GM19372 (cell line): Measurements from ENCODE around the gene ZNF488.

Experiments
- ATAC-seq: cut with Tn5 transposase; IDR thresholded peaks from one replicate; pipeline ENCODE4 v1.9.1; 2021; ENCODE audit warnings: mild to moderate bottlenecking, low read depth, moderate library complexity; ENCODE audit not compliant: unreplicated experiment

The ZNF488 gene

DNA sequence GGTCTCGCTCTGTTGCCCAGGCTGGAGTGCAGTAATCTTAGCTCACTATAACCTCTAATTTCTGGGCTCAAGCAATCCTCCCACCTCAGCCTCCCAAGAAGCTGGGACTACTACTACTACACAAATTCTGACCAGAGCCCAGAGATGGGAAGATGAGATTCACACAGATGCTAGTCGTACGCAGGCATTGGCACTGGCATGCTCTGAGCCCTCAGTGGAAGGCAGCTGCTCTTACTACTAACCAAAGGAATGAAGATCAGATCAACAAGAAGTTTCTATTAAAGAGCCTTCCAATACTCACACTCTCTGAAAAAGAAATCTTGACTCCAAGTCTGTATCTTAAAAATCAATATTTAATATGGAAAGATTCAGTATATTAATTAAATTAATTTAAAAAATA, 51.1 kb downstream of the ZNF488 start:
- no peak for ATAC-seq

- ATAC-seq = no peak
Observed at GRCh38 chr10:47332371-47332770, 51.7 kb downstream of the ZNF488 start.

- no peak for ATAC-seq
Observed at GRCh38 chr10:47331954-47332353, 52.1 kb downstream of the ZNF488 start.

- ATAC-seq = no peak
Observed at GRCh38 chr10:47331491-47331890, 52.6 kb downstream of the ZNF488 start.

- no peak for ATAC-seq
Observed at GRCh38 chr10:47330804-47331203, 53.3 kb downstream of the ZNF488 start.

GRCh38 chr10:47330366-47330765, 53.7 kb downstream of the ZNF488 start:
- no peak for ATAC-seq

DNA sequence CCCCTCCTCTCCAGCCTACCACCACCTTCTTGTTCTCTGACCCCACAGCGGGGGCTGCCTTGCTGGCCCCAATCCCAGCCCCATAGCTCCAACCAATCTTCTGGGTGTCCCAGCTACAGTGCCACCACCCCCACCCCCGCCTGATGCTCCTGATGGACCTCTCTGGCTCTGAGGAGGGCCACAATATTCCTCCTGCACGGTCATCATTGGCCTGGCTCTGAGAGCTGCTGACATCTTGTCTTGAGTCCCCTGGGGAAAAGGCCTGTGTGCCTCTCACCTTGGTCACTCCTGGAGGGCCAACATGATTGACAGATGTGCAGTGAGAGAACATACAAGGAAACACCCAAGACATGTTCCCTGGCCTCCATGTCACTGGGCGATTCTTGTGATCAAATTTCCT, 54.2 kb downstream of the ZNF488 start:
- no peak for ATAC-seq

DNA sequence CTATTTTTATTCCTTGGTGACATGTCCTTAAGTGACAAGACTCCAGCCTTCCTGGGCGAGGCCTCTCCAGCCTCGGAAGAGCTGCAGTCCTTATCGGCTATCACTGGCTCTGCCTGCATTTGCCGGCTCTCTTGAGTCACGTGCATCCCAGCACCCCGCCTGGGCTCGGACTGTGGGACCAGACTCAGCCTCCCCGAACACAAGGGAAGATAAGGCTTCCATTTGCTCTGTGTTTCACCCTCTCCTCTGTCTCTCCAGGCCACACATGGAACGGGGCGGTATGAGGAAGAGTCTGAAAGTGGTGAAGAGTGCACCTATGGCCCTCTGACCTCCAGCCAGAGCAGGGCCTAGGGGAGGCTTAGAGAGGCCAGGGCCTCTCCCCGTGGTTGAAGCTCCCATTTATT, 57.2 kb downstream of the ZNF488 start:
- no peak for ATAC-seq

- ATAC-seq = no peak
Observed at GRCh38 chr10:47326306-47326926, 57.7 kb downstream of the ZNF488 start.

GRCh38 chr10:47325303-47326291, 58.5 kb downstream of the ZNF488 start:
- ATAC-seq = no peak

DNA sequence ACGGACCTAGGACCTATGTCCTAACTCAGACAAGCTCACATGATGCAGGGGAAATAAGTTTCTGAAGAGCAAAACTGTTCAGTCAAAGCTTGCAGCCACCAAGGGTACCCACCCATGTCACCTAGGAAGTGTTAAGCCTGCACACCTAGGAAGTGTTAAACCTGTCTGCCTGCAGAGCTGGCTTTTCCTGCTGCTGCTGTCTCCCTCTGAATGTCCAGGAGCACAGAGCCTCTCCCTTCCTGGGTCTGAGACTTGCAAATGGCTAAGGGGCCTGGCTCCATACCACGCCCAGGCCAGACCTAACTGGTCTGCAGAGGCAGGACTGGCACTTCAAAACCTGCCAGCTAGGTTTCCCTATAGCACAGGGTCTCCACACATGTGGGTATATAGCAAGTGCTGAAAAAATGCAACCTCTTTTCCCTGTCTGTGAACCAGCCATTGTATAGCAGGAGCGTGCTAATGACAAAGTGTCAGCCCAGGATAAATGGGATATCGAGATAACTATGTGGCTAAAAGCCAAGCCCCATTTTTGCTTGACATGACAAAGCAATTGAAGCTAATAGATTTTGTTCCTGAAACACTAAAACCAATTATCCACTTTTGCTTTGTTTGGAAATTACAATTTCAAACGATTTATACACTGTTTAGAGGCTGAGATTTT, 60.3 kb downstream of the ZNF488 start:
- ATAC-seq = no peak

DNA sequence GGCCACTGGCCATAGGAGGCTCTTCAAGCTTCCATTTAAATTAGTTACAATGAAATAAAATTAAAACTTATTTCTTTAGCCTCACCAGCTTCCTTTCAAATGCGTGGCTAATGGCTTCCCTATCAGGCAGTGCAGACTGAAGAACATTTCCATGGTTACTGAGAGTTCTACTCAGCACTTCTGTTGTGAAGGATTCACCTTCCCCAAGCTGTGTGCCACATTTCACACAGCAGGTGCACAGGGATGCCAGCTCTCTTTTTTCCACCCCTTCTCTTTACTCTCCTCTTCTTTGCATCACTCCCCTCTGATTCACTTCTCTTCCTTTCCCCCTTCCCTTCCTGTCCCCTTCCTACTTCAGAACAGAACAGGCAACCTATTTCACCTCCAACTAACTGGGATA, 61.0 kb downstream of the ZNF488 start:
- ATAC-seq = no peak

DNA sequence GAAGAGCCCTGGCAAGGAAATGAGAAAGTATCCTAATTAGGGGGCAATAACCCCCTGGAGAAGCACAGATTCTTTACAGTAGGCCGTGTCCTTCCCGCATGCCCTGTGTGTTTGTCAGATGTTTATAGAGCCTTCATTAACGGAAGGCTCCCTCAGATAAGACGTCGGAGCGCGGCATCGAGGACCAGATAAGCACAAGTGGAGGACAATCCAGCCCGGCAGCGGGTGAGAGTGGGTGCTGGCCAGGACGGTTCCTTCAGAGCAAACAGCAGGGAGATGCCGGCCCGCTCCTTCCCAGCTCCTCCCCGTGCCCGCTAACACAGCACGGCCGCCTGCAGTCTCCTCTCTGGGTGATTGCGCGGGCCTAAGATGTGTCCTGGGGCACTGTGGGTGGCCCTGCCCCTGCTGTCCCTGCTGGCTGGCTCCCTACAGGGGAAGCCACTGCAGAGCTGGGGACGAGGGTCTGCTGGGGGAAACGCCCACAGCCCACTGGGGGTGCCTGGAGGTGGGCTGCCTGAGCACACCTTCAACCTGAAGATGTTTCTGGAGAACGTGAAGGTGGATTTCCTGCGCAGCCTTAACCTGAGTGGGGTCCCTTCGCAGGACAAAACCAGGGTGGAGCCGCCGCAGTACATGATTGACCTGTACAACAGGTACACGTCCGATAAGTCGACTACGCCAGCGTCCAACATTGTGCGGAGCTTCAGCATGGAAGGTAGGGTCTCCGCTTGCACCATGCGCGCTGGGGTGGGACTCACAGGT, 61.6 kb downstream of the ZNF488 start, which contains the start of gene GDF2:
GDF2 (plus strand) TSS at position 155 of the 762 bp plus-strand sequence; CDS start at position 370, 215 bp downstream.
- no peak for ATAC-seq

DNA sequence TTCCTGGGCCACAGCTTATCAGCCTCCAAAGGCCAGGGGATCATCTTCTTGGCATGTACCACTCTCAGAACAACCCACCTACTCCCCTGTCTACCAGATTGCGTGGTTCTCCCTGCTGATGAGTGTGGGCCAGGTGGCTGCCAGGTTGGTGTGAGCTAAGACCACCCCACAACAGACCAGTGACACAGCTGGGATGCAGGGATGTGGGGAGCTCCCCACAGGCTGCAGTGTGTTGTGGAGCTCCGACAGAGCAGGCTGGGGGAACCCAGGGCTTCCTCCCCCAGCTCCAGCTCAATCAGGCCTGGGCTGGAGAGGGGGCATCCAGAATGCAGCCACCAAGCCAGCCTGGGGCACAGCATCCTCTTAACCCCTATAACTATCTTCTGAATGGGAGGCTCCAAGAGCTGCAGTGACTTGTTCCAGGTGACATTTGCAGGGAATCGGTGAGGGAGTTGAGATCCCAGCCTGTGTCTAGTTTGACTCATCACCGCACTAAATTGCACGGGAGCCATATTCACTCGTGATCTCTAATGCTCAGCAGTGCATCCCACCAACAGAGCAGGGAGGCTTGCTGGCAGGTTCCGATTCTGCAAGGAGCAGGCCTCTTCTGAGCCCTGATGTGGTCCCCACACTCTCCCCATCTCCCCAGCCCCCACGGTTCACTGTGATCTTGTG, 62.4 kb downstream of the ZNF488 start:
- ATAC-seq = no peak

DNA sequence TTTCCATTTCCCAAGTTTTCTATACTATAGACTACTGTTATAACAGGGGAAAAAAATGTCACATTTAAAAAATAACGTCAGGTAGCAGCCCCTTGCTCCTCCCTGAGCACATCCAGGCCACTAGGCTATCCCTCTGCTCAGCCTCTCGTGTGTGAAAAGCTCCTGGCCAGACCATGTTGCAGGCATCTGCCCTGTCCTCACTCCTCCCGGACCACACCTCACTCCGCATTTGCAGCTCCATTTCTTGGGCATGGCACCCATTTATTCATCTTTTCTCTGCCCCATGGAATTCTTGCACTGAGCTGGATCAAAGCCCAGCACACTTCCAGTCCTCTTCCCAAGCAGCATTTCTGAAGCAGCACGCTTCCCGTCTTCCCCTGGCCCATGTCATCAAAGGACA, 63.3 kb downstream of the ZNF488 start:
- no peak for ATAC-seq

GRCh38 chr10:47319784-47320183, 64.3 kb downstream of the ZNF488 start:
- no peak for ATAC-seq

DNA sequence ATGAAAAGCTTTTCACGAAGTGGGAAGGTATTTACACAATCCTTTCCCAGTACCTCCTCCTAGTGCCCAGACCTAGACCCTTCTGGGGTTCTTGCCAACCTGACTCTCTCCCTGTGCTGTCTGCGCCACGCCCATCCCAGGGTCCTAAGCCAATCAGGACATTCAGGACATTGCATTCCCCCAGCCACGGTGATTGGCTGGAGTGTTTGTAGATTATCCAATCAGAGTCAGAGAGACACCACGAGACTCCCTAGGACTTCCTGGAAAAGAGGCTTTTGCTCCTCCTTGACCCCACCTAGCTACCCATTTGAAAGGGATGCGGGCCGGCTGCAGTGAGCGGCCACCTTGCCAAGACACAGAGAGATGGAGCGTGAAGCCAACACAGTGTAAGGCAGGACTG, 65.4 kb downstream of the ZNF488 start:
- no peak for ATAC-seq

GRCh38 chr10:47317251-47317650, 66.8 kb downstream of the ZNF488 start:
- no peak for ATAC-seq

DNA sequence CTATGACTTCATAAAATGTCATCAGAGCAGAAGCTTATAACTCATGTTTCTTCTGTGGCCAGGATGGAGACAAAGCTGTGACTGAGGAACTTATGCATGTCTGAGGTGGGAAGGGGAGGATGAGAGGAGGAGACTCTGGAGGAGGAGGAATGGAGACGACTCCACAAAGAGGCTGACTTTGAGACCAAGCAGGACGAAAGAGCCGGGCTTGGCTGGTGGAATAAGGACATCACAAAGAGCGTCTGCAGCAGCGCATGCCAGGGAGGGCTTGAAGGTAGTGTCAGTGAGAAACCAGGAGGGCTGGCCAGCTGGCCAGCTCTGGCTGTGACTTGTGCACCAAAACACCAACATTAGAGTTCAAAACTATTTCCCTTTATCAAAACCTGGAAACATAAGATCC, 68.0 kb downstream of the ZNF488 start:
- ATAC-seq = no peak
